ENCODE data around the gene CDH13.
A peak's percentile ranks its signal among the peaks of the same experiment; 100 is the strongest.

CDH13 gene

GRCh38 chr16:83206426-83206825, 579.7 kb downstream of the CDH13 start:
- Mint-ChIP-seq H3K9me3 (peaks cover 4% of the 10 kb centered on the region), H3K36me3 (ENCODE audit: low read depth) (no peaks in the 10 kb centered on the region), H3K27me3 (ENCODE audit: low read depth, poor library complexity) (peaks cover under 1% of the 10 kb centered on the region), H3K4me1 (peaks cover 5% of the 10 kb centered on the region), H3K4me3 (no peak overlapping the region), H3K27ac (no peak overlapping the region)
- DNase-seq, result no peak
- TF ChIP-seq, protein P1, sequence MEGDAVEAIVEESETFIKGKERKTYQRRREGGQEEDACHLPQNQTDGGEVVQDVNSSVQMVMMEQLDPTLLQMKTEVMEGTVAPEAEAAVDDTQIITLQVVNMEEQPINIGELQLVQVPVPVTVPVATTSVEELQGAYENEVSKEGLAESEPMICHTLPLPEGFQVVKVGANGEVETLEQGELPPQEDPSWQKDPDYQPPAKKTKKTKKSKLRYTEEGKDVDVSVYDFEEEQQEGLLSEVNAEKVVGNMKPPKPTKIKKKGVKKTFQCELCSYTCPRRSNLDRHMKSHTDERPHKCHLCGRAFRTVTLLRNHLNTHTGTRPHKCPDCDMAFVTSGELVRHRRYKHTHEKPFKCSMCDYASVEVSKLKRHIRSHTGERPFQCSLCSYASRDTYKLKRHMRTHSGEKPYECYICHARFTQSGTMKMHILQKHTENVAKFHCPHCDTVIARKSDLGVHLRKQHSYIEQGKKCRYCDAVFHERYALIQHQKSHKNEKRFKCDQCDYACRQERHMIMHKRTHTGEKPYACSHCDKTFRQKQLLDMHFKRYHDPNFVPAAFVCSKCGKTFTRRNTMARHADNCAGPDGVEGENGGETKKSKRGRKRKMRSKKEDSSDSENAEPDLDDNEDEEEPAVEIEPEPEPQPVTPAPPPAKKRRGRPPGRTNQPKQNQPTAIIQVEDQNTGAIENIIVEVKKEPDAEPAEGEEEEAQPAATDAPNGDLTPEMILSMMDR (IDR thresholded peaks at IDR 0.05), result no peak

GRCh38 chr16:83211711-83212110, 584.9 kb downstream of the CDH13 start:
- Mint-ChIP-seq H3K4me3 (no peak overlapping the region), H3K4me1 (peaks cover 13% of the 10 kb centered on the region), H3K36me3 (ENCODE audit: low read depth) (no peaks in the 10 kb centered on the region), H3K27me3 (ENCODE audit: low read depth, poor library complexity) (peaks cover 5% of the 10 kb centered on the region), H3K9me3 (peaks cover 10% of the 10 kb centered on the region), H3K27ac (peak overlapping the region; percentile 29)
- TF ChIP-seq, protein P1 (IDR thresholded peaks at IDR 0.05), result no peak
- no peak for DNase-seq

- H3K4me1 Mint-ChIP-seq, result peaks cover 13% of the 10 kb centered on the region
- H3K36me3 Mint-ChIP-seq (ENCODE audit: low read depth), result no peaks in the 10 kb centered on the region
- H3K4me3 Mint-ChIP-seq, result no peak overlapping the region
- TF ChIP-seq, protein P1 (IDR thresholded peaks at IDR 0.05), result no peak
- DNase-seq, result no peak
- H3K27ac Mint-ChIP-seq, result peak overlapping the region; percentile 29
- H3K9me3 Mint-ChIP-seq, result peaks cover 10% of the 10 kb centered on the region
- H3K27me3 Mint-ChIP-seq (ENCODE audit: low read depth, poor library complexity), result peaks cover 5% of the 10 kb centered on the region
Observed at GRCh38 chr16:83212301-83212841, 585.6 kb downstream of the CDH13 start.

DNA sequence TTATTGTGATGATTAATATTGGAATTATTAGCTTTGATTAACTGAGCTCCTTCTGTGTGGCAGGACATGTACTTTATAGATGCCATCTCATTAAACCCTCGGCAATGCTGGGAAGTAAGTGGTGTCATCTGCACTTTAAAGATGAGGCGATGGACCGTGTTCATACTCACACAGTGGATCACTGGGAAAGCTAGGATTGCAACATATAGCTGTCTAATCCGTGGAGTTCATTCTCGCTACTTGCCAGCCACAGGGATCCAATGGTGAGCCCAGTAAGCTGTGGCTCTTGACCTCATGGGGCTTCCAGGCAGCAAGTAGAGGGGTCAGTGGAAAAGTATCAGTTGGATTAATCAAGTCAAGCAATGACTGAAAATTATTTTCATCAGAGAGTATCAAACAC, 587.9 kb downstream of the CDH13 start:
- Mint-ChIP-seq H3K4me3 (no peak overlapping the region), H3K9me3 (peaks cover 10% of the 10 kb centered on the region), H3K27ac (no peak overlapping the region), H3K36me3 (ENCODE audit: low read depth) (no peaks in the 10 kb centered on the region), H3K27me3 (ENCODE audit: low read depth, poor library complexity) (peaks cover 8% of the 10 kb centered on the region), H3K4me1 (peaks cover 9% of the 10 kb centered on the region)
- TF ChIP-seq, protein P1 (IDR thresholded peaks at IDR 0.05), result no peak
- DNase-seq, result no peak

DNA sequence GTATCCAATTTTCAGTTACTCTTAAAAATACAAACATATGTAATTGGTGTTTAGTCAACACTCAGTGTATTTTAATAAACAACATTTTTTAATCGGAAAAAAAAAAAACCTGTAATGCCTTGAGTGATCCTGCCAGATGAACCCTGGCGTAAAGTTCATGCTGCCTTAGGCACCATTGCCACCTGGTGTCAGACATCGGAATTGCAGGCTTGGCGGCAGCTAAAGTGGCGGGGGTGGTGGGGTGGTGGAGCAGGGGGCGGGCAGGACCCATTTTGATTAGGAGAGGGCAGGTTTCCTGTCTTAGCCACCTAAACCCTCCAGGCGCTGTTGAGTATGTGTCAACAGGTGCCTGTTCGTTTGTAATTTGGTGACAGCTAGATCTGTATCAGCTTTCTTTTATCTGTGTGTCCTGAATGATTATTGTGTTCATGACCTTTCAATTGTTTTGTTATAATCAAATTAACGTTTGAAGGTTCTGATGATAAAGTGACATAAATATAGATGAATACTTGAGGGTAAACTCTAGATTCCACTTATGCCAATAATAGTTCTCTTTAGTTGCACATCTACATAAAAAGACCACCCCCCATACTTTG, 588.7 kb downstream of the CDH13 start:
- TF ChIP-seq, protein P1 (IDR thresholded peaks at IDR 0.05), result peak; percentile 80
- Mint-ChIP-seq H3K4me1 (peaks cover 9% of the 10 kb centered on the region), H3K36me3 (ENCODE audit: low read depth) (no peaks in the 10 kb centered on the region), H3K27ac (no peak overlapping the region), H3K27me3 (ENCODE audit: low read depth, poor library complexity) (peaks cover 8% of the 10 kb centered on the region), H3K4me3 (no peak overlapping the region), H3K9me3 (peaks cover 10% of the 10 kb centered on the region)
- peak; percentile 82 for DNase-seq

DNA sequence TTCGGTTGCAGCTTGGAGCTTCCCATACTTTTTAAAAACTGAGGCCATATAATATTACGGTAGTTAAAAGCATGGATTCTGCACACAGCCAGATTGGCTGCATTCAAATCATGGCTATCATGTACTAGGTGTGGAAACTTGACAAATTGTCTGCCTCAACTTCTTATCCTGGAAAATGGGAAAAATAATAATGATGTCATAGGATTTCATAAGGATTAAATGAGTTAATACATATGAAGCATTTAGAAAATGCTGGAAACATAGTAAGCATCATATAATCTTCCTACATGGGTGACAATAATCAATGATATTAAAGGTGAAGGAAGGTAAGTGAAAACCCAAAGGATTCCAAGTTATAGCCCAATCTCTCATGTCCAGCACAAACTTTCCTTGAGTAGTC, 592.5 kb downstream of the CDH13 start:
- H3K27ac Mint-ChIP-seq, result no peak overlapping the region
- H3K9me3 Mint-ChIP-seq, result no peaks in the 10 kb centered on the region
- TF ChIP-seq, protein P1 (IDR thresholded peaks at IDR 0.05), result no peak
- no peaks in the 10 kb centered on the region for H3K4me1 Mint-ChIP-seq
- H3K27me3 Mint-ChIP-seq (ENCODE audit: low read depth, poor library complexity), result peaks cover 20% of the 10 kb centered on the region
- H3K4me3 Mint-ChIP-seq, result no peak overlapping the region
- no peak for DNase-seq
- no peaks in the 10 kb centered on the region for H3K36me3 Mint-ChIP-seq (ENCODE audit: low read depth)

All from nephron progenitor cell (in vitro differentiated cells).